ENCODE results near the gene MLKL.
A peak's percentile ranks its signal among the peaks of the same experiment; 100 is the strongest.

MLKL gene

DNA sequence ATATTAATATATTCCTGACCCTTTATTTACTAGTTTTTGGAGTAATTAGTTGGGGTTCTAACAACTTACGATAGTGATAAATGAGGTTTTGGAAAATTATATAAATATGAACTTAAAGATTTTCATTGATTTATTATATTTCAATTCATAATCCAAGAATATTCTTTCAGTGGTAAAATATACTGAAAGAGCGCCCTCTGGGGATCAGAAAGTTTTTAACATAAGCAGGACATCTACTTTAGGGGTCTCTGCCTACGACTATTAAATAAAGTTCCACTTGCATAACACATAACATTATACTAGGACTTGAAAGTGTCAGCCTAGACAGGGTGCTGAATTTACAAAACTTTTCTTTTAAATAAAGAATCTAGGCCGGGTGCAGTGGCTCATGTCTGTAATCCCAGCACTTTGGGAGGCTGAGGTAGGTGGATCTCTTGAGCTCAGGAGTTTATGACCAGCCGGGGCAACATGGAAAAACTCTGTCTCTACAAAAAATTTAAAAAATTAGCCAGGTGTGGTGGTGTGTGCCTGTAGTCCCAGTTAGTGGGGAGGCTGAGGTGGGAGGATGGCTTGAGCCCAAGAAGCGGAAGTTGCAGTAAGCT lies 49.6 kb downstream of the MLKL start:
- DNase-seq (ENCODE audit: low read depth), result no peak

GRCh38 chr16:74649839-74650504 lies 50.7 kb downstream of the MLKL start:
- DNase-seq (ENCODE audit: low read depth), result no peak

DNA sequence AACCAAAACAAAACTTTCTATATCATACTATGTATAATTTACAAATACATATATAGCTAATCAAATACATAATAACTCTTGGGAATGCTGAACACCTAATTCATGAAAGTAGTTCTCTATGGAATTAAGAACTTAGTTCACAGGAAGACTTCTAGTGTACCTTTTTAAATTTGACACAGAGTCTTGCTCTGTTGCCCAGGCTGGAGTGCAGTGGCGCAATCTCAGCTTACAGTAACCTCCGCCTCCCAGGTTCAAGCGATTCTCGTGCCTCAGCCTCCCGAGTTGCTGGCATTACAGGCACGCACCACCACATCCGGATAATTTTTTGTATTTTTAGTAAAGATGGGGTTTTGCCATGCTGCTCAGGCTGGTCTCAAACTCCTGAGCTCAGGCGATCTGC lies 58.7 kb downstream of the MLKL start:
- DNase-seq (ENCODE audit: low read depth), result no peak

GRCh38 chr16:74637742-74638453 lies 62.8 kb downstream of the MLKL start:
- no peak for DNase-seq (ENCODE audit: low read depth)

- no peak for DNase-seq (ENCODE audit: low read depth)
Measured at GRCh38 chr16:74635303-74635702, 65.4 kb downstream of the MLKL start.

GRCh38 chr16:74633686-74634085 lies 67.0 kb downstream of the MLKL start:
- DNase-seq (ENCODE audit: low read depth), result no peak

DNA sequence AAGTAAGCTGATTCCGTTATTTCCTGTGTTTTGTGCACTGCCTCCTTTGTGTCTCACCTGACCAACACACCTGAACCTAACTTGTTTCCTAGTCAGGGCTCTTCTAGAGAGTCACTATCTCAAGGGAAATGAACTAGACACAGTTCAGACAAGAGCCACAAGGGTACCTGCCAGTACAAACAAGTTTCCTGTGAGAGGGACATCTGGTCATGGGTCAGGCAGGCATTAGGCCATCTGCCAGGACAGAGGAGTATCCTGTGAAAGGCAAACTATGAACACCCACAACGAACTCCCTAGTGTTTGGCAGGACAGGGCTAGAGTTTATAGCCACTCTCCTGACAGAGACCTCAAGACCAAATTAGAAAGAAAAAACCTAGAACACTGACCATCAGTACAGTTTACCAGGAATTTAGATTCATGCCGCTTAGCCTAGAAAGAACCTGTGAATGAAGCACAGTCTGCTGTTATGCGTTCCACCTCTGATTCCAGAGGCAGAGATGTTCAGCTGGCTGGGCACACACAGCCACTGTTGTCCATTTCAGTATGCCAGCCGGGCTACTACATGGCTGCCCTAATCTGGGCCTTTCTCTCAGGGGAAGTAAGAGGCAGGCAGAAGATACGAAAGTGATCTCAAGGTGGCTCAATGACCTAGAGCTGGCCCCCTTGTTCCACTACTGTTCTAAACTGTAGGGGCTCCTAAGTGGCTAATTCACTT lies 73.0 kb downstream of the MLKL start:
- DNase-seq (ENCODE audit: low read depth), result no peak

GRCh38 chr16:74626741-74627416 lies 73.8 kb downstream of the MLKL start:
- peak; percentile 23 for DNase-seq (ENCODE audit: low read depth)

- DNase-seq (ENCODE audit: low read depth), result no peak
Measured at GRCh38 chr16:74625500-74626350, 74.9 kb downstream of the MLKL start.

GRCh38 chr16:74623839-74624235 lies 76.8 kb downstream of the MLKL start:
- DNase-seq (ENCODE audit: low read depth), result no peak

- DNase-seq (ENCODE audit: low read depth), result peak; percentile 59
Measured at GRCh38 chr16:74623214-74623838, 77.3 kb downstream of the MLKL start.

DNA sequence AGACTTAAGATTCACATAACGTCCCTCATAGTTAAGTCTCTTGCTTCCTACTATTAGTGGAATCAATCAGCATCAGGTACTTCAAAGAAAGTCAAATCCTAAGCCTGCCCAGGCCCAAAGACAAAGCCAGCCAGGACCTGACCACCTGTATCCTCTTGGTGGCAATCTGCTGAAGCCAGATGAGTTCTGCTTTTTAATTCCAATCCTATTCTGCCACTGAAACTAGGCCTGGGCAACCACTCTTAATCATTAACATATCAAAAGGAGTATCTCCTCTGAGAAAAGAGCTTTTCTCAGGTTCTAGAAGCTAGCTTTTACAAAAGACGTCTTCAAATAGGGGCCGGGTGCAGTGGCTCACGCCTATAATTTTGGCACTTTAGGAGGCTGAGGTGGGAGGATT lies 78.7 kb downstream of the MLKL start:
- DNase-seq (ENCODE audit: low read depth), result no peak
